ENCODE measurements around the gene FAM111A.

DNA sequence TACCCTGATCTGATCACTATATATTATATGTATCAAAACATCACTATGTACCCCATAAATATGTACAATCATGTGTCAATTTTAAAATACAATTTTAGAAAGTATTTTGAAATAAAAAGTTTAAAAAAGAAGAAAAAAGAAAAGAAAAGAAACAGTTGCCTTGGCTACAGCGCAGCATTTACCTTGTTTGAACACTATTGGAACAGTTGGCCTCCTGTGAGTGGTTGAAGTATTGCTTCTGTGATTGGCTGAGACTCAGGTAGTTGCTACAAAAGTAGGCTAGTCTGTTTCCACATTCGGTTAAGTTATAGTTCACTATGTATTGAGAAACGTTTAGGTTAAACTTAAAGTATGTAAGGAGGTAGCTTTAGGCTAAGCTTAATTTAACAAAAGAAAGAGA, 21.4 kb downstream of the FAM111A start:
- TF ChIP-seq YY1 (IDR thresholded peaks at IDR 0.05; ENCODE audit: borderline replicate concordance in 1 of 3, control insufficient read depth in 1 of 3, extremely low read depth in 1 of 3, insufficient read depth in 3 of 3, insufficient read length in 1 of 3, insufficient replicate concordance in 2 of 3, low read depth in 1 of 3, low read length in 2 of 3) (no peak), POLR2A (conservative IDR thresholded peaks at IDR 0.05) (no peak), ZNF75A (CRISPR knock-in tag; IDR thresholded peaks at IDR 0.05) (no peak), EP300 (IDR thresholded peaks at IDR 0.05; ENCODE audit: low read length) (no peak), MTF1 (CRISPR knock-in tag; IDR thresholded peaks at IDR 0.05; ENCODE audit: borderline replicate concordance) (no peak), ZNF197 (CRISPR knock-in tag; IDR thresholded peaks at IDR 0.05; ENCODE audit: low read depth) (no peak), RBM22 (IDR thresholded peaks at IDR 0.05; ENCODE audit: low read depth, low read length, poor library complexity, severe bottlenecking) (no peak), KLF16 (IDR thresholded peaks at IDR 0.05) (no peak), NCOA1 (IDR thresholded peaks at IDR 0.05; ENCODE audit: low read depth) (no peak), MAFF (IDR thresholded peaks at IDR 0.05; ENCODE audit: low read length) (no peak), SMC3 (conservative IDR thresholded peaks at IDR 0.05; ENCODE audit: insufficient read depth, low read depth, low read length) (no peak)
- TF ChIP-seq, protein P1, sequence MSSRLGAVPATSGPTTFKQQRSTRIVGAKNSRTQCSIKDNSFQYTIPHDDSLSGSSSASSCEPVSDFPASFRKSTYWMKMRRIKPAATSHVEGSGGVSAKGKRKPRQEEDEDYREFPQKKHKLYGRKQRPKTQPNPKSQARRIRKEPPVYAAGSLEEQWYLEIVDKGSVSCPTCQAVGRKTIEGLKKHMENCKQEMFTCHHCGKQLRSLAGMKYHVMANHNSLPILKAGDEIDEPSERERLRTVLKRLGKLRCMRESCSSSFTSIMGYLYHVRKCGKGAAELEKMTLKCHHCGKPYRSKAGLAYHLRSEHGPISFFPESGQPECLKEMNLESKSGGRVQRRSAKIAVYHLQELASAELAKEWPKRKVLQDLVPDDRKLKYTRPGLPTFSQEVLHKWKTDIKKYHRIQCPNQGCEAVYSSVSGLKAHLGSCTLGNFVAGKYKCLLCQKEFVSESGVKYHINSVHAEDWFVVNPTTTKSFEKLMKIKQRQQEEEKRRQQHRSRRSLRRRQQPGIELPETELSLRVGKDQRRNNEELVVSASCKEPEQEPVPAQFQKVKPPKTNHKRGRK (tag; IDR thresholded peaks at IDR 0.05), result no peak
- TF ChIP-seq, protein P2, sequence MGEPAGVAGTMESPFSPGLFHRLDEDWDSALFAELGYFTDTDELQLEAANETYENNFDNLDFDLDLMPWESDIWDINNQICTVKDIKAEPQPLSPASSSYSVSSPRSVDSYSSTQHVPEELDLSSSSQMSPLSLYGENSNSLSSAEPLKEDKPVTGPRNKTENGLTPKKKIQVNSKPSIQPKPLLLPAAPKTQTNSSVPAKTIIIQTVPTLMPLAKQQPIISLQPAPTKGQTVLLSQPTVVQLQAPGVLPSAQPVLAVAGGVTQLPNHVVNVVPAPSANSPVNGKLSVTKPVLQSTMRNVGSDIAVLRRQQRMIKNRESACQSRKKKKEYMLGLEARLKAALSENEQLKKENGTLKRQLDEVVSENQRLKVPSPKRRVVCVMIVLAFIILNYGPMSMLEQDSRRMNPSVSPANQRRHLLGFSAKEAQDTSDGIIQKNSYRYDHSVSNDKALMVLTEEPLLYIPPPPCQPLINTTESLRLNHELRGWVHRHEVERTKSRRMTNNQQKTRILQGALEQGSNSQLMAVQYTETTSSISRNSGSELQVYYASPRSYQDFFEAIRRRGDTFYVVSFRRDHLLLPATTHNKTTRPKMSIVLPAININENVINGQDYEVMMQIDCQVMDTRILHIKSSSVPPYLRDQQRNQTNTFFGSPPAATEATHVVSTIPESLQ (CRISPR knock-in tag; IDR thresholded peaks at IDR 0.05), result no peak
- TF ChIP-seq, protein P3, sequence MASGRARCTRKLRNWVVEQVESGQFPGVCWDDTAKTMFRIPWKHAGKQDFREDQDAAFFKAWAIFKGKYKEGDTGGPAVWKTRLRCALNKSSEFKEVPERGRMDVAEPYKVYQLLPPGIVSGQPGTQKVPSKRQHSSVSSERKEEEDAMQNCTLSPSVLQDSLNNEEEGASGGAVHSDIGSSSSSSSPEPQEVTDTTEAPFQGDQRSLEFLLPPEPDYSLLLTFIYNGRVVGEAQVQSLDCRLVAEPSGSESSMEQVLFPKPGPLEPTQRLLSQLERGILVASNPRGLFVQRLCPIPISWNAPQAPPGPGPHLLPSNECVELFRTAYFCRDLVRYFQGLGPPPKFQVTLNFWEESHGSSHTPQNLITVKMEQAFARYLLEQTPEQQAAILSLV (tag; IDR thresholded peaks at IDR 0.05), result no peak
